GM23338 (cell line): ENCODE measurements around the gene EID1.

Experiments
- CTCF ChIP-seq, 2 experiments: fragments of 200-600 bp in 1 of 2; sonication (generic) in 1 of 2; conservative IDR thresholded peaks; 2 replicates each; pipeline versions ENCODE4 v1.5.1 to v1.6.1; 2016 to 2017; ENCODE audit warnings: antibody characterized with exemption in 2 of 2, low read depth in 2 of 2, mild to moderate bottlenecking in 2 of 2, moderate library complexity in 1 of 2
- EZH2 ChIP-seq: fragments of 200-600 bp; sonication (generic); IDR thresholded peaks from one replicate; pipeline ENCODE4 v1.8.0; 2017; ENCODE audit warnings: antibody characterized with exemption, mild to moderate bottlenecking, low read depth; ENCODE audit not compliant: unreplicated experiment
- JUNB ChIP-seq: IDR thresholded peaks from one replicate; pipeline ENCODE4 v1.6.1; 2016; ENCODE audit warnings: antibody characterized with exemption; ENCODE audit not compliant: unreplicated experiment
- NANOG ChIP-seq: IDR thresholded peaks from 2 replicates; pipeline ENCODE4 v1.6.1; 2016; ENCODE audit warnings: antibody characterized with exemption, borderline replicate concordance
- POLR2AphosphoS5 ChIP-seq: IDR thresholded peaks from 2 replicates; pipeline ENCODE4 v1.6.1; 2016; ENCODE audit warnings: antibody characterized with exemption, low read depth

DNA sequence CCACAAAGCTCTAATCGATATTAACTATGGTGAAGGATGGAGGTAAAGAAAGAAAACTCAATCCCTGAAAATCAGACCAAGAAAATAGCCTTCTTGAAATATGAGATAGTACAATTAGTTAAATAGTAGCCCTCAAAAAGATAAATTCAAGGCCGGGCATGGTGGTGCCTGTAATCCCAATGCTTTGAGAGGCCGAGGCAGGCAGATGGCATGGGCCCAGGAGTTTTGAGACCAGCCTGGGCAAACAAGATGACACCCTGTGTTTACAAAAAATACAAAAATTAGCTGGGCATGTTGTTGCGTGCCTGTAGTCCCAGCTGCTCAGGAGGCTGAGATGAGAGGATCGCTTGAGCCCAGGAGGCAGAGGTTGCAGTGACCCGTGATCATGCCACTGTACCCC, 35.4 kb upstream of the EID1 start:
- TF ChIP-seq CTCF (conservative IDR thresholded peaks at IDR 0.05; ENCODE audit: low read depth in 2 of 2) (no peak), NANOG (no peak), JUNB (no peak), EZH2 (no peak), POLR2AphosphoS5 (no peak)
